ENCODE data around the gene SAMM50. TPM values are rescaled to one million over a fixed set of nuclear protein-coding genes. Genes with fewer than 3 reads are reported as not detected.

Gene SAMM50
- total RNA-seq, 1 experiment from 2014 or later: 40.8 TPM

- TF ChIP-seq CTCF (IDR thresholded peaks at IDR 0.05 in 2 of 3, conservative IDR thresholded peaks at IDR 0.05 in 1 of 3; ENCODE audit: borderline replicate concordance in 1 of 3, insufficient read depth in 1 of 3, low read depth in 2 of 3, low read length in 2 of 3): no peak
- no peak for TF ChIP-seq EZH2phosphoT487 (IDR thresholded peaks at IDR 0.05; ENCODE audit: borderline replicate concordance)
- TF ChIP-seq CBX3 (IDR thresholded peaks at IDR 0.05; ENCODE audit: low read depth): no peak
- no peak for TF ChIP-seq POLR2A (IDR thresholded peaks at IDR 0.05; ENCODE audit: borderline replicate concordance, extremely low read depth, insufficient read depth, insufficient read length)
- no peak for TF ChIP-seq MAX (IDR thresholded peaks at IDR 0.05)
Observed at GRCh38 chr22:43992331-43992821, 37.1 kb downstream of the SAMM50 start (continued).

- TF ChIP-seq CTCF (IDR thresholded peaks at IDR 0.05 in 2 of 3, conservative IDR thresholded peaks at IDR 0.05 in 1 of 3; ENCODE audit: borderline replicate concordance in 1 of 3, insufficient read depth in 1 of 3, low read depth in 2 of 3, low read length in 2 of 3) (peak; percentile 68 to 99 (median 94)), RAD21 (IDR thresholded peaks at IDR 0.05; ENCODE audit: low read depth) (peak; percentile 79), EGR1 (IDR thresholded peaks at IDR 0.05; ENCODE audit: low read depth) (no peak), TCF7L2 (IDR thresholded peaks at IDR 0.05; ENCODE audit: borderline replicate concordance, extremely low read depth, insufficient read depth, insufficient read length) (no peak)
- Histone ChIP-seq H3K9ac (ENCODE audit: low read length) (no peak overlapping the region), H3K4me3 (replicated peaks in 1 of 2; ENCODE audit: low read depth in 1 of 2, low read length in 2 of 2) (no peak overlapping the region), H3K27me3 (ENCODE audit: insufficient read depth, low read length) (no peaks in the 10 kb centered on the region), H3K27ac (ENCODE audit: low read depth, low read length) (0 out of 2 replicates have a peak overlapping the region, but pooled peaks have one; percentile 29), H4K20me1 (ENCODE audit: insufficient read depth) (no peaks in the 10 kb centered on the region), H3K9me3 (ENCODE audit: control insufficient read depth in 1 of 2, insufficient read depth in 1 of 2, low read depth in 1 of 2, low read length in 2 of 2) (no peaks in the 10 kb centered on the region), H3K79me2 (ENCODE audit: insufficient read depth, low read length) (no peaks in the 10 kb centered on the region), H3K9me2 (ENCODE audit: insufficient read depth) (no peaks in the 10 kb centered on the region), H3K4me2 (ENCODE audit: low read length) (no peak overlapping the region), H3K36me3 (ENCODE audit: control insufficient read depth in 1 of 2, insufficient read depth in 2 of 2, low read length in 2 of 2) (peaks cover 25 to 28% of the 10 kb centered on the region in 2 experiments; a peak in 3 of 4 replicates), H2AFZ (ENCODE audit: low read depth, low read length, poor library complexity, severe bottlenecking) (no peak overlapping the region), H3K4me1 (ENCODE audit: control insufficient read depth in 1 of 2, insufficient read depth in 2 of 2, low read length in 2 of 2) (no peaks in the 10 kb centered on the region)
- BruUV-seq (replicated peaks): no TSS peak
- POLR2A ChIA-PET: interaction anchor here (0.6 to 2.1 kb wide), 2 partner anchors 93 to 749 kb away, joined by 6 to 9 read pairs; no protein-coding TSS in a partner anchor
- intact Hi-C loops (cut with micrococcal nuclease): loop anchor here (1.0 kb wide), 2 partner anchors 92 to 633 kb away; no protein-coding TSS in a partner anchor
- CTCF ChIA-PET: interaction anchor here (0.6 to 4.0 kb wide), 18 partner anchors 8 to 632 kb away, joined by 3 to 84 read pairs (median 4); partner anchors contain the start of gene SAMM50
- RAD21 ChIA-PET (ENCODE audit: low non-redundant PET in 1 of 2, low total read pairs in 2 of 2, uncharacterized antibody in 2 of 2, unreplicated experiment in 2 of 2): interaction anchor here (0.8 to 1.6 kb wide), 7 partner anchors 92 to 634 kb away, joined by 3 to 13 read pairs (median 4); no protein-coding TSS in a partner anchor
- DNase-seq (ENCODE audit: low read depth, low spot score) (peak; percentile 21), ATAC-seq (peak; percentile 94)
Observed at GRCh38 chr22:43993072-43993760, 38.0 kb downstream of the SAMM50 start.
